Measurements from ENCODE around the gene ARHGAP19.
"Not testable (repeated sequence)": the region's sequence is repeated elsewhere in the genome, so short reads cannot be mapped to it uniquely, and the experiment has no call there.

ARHGAP19 gene

DNA sequence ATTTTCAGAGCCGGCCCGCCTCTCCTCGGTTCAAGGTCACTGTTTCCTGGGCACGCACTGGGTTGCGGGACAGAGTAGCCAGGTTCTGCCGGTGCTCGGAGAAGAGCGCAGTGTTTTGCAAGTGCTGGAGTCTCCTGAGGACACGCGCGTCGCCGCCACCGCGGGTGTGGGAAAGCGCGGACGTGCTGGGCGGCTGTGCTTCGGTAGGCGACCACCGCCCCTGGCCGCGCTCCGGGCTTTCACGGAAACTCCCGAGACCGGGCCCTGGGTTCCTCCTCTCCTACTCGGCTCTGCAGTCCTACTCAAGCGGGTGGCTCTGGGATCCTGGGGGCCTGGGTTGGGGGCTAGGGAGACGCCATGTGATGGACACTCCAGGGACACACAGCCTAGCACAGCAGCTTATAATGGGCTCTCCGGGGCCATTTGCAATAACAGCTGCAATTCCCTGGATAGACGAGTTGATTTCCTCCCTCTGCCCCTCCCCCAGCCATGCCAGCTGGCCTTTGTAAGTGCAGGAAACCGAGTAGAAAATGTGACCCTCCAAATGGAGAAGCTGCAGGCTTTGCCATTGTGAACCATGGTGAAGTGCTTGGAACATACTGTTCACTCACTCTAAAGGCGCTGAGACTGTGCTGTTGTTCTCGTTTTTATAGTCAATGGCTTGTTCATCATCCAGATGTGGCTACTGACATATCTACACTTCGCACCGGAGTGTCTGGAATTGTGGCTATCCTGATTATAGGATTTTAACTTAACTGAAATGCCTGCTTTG lies 28.8 kb upstream of the ARHGAP19 start:
- DNase-seq, result peak in 1 of 5 donors; percentile 13

DNA sequence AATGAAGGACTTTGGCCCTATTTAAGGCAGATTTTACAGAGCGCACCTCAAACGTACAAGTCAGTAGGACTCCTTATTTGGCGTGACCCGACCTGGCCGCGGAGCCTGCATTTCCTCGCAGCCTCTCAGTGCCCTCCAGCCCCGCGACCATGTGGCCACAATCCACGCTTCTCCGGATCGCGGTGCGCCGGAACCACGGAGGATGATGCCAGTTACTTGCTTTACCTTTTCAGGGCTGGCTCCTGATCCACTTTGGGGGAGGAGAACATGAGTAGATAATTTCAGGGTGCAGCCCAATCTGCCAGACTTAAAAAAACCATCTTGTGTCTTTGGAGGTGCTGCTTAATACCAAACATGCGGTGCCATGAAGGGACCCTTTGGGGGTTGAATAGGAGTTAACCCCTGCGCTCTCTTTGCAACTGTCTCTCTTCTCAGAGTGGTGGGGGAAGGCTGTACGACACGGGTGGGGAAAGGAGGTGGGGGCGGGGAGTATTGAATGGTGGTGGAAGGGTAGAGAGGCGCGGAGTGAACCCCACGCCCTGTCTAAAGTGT lies 28.1 kb upstream of the ARHGAP19 start:
- DNase-seq, result peak in 2 of 5 donors; percentile 13 to 30

DNA sequence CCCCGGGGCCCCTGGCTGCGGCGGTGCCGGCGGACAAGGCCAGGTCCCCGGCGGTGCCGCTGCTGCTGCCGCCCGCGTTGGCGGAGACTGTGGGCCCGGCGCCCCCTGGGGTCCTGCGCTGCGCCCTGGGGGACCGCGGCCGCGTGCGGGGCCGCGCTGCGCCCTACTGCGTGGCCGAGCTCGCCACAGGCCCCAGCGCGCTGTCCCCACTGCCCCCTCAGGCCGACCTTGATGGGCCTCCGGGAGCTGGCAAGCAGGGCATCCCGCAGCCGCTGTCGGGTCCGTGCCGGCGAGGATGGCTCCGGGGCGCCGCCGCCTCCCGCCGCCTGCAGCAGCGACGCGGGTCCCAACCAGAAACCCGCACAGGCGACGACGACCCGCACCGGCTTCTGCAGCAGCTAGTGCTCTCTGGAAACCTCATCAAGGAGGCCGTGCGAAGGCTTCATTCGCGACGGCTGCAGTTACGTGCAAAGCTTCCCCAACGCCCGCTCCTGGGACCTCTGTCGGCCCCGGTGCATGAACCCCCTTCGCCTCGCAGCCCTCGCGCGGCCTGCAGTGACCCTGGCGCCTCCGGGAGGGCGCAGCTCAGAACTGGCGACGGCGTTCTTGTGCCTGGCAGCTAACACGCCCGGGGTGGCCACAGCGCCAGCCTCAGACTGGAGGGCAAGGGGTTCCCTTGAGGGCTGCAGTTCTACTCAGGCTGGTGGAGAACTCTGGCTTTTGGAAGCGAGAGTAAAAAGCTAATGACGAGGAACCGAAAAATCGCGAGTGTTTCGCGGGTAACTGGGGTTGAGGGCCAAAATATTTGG lies 27.4 kb upstream of the ARHGAP19 start:
- peak; percentile 31 to 71 (median 56) for DNase-seq

DNA sequence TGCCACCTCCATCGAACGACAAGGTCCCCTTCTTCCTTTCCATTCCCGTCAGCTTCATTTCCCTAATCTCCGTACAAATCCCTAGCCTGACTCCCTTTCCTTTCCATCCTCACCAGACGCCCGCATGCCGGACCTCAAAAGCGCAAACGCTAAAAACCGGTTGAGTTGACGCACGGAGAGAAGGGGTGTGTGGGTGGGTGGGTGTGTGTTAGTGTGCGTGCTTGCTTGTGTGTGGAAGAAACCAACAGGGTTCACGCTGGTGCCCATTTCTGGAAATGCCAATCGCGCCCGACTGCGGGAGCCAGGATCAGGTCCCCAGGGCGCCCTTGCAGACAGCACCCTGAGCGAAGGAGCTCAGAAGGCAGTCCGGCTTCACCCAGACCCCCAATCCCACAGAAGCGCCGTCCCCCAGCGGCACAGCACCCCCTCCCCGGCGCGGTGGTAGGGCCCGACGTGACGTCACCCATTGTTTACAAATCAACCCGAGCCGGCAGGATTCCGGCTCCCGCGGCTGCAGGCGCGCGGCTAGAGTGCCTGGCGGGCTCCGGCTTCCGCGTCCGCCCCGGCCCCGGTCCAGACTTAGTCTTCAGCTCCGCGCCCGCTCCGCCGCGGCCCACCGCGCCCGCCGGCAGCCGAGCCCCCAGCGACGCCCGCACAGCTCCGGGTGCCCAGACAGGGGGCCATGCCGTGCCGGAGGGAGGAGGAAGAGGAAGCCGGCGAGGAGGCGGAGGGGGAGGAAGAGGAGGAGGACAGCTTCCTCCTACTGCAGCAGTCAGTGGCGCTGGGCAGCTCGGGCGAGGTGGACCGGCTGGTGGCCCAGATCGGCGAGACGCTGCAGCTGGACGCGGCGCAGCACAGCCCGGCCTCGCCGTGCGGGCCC lies 26.6 kb upstream of the ARHGAP19 start, which contains the start of gene FRAT1:
Gene FRAT1, plus strand, starts transcription at position 500 of the 880 bp plus-strand sequence. Its CDS starts 183 bp downstream, at position 683.
- DNase-seq, result peak; percentile 77 to 92 (median 86)

DNA sequence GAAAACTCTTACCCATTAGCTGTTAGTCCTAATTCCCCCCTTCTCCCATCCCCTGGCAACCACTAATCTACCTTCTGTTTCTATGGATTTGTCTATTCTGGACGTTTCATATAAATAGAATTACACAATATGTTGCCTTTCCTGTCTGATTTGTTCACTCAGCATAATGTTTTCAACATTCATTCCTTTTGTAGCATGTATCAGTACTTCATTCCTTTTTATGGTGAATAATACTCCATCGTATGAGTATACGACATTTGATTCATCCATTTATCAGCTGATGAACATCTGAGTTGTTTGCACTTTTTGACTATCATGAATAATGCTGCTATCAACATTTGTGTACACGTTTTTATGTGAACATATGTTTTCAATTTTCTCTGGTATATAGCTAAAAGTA lies 22.2 kb upstream of the ARHGAP19 start:
- no peak for DNase-seq

DNA sequence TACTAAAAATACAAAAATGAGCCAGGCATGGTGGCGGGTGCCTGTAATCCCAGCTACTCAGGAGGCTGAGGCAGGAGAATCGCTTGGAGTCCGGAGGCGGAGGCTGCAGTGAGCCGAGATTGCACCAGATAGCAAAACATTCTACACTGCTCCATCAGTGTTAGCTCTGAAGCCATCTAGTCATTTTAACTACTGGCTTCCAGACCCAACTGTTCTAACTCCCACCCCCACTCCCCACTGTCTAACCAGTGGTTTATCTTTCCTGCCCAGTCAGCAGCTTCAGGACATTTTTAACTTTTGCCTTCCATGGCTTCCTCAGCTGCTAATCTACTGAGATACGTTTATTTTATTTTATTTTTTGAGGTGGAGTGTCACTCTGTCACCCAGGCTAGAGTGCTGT lies 20.5 kb upstream of the ARHGAP19 start:
- DNase-seq, result no peak

DNA sequence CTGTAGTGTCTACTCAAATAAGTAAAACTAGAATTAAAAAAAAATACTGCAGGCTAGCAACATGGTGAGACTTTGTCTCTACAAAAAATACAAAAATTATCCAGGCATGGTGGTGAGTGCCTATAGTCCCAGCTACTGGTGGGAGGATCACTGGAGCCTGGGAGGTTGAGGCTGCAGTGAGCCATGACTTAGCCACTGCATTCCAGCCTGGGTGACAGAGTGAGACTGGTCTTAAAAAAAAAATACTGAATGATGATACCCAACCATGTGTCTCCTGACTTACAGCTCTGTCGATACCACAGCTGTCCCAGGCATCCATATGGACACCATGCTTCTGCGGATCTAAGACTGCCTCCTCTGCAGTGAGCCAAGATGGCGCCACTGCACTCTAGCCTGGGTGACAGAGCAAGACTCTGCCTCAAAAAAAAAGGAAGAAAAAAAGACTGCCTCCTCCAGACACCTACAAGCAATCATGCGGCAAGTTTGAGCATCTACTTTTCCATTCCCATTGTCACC lies 18.7 kb upstream of the ARHGAP19 start:
- no peak for DNase-seq

DNA sequence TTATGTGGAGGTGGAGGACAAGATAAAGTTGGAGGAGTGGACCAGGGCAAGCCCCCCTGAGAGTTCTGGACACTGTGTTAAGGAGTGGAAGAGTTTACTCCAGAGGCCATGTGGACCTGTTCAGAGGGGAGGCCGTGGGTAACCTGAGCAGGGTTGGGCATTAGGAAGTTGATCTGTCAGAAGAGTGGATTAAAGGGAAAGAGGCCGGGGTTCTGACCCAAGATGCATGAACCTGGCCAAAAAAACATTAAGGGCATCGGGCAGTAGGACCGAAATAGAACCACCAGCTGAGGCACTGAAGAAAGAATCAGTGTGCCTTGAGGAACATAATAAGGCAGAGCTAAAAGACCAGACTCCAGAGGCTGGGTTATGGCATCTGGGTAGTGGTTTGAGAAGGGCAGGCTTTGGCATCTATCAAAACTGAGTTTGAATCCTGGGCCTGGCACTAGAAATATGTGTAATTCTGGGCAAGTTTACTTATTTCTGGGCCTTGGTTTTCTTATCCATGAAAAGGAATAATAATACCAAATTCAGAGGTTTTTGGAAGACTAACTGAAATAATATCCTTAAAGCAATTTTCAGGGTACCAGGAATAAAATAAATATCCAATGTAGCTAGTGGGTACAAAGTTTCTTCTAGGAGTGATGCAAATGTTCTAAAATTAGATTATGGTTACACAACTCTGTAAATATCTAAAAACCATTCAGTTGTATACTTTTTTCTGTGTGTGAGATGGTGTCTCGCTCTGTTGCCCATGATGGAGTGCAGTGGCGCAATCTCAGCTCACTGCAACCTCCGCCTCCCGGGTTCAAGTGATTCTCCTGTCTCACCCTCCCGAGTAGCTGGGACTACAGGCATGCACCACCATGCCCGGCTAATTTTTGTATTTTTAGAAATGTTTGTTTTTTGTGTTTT lies 15.7 kb upstream of the ARHGAP19 start:
- no peak for DNase-seq

DNA sequence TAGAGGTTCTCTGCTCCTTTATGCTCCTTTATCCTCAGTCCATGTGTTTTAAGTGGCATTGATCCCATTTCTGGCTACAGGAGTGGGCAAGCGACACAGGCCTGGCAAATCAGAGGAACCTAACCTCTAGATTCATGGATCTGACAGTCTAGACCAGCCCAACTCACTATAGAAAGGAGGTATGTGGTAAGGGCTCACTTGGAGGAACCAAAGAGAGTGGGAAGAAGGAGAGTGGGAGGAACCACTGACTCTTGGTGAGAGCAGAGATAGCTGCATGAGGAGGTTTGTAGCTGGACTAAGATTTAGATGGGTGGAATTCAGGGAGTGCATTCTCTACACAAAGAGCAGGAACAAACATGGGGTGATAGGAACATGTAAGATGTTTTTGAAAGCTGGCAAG lies 15.0 kb upstream of the ARHGAP19 start:
- DNase-seq, result no peak

DNA sequence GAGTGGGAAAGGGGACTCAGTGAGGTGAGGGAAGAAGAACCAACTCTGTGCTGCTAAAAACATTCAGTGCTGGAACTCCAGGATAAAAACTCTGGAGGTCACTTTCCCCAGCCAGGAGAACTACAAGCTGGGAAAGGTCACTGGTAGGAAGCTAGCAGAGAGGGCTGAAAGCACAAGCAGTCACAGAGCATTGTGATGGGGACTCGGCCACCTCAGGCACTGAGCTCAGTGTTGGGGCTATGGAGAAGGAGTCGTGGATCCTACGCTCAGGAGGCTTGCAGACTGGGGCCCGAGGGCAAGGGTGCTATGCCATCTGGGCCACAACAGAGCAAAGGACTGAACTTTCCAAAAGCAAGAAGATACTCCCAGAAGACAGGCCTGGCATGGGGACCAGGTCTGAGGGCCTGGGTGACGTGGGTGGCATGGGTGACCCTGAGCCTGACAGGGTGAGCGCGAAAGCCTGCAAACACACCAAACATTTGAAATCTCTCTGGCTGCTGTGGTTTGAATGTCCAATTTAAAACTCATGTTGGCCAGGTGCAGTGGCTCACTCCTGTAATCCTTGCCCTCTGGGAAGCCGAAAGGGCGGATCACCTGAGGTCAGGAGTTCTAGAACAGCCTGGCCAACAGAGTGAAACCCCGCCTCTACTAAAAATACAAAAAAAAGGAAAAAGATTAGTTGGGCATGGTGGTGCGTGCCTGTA lies 9.8 kb upstream of the ARHGAP19 start:
- DNase-seq, result no peak

DNA sequence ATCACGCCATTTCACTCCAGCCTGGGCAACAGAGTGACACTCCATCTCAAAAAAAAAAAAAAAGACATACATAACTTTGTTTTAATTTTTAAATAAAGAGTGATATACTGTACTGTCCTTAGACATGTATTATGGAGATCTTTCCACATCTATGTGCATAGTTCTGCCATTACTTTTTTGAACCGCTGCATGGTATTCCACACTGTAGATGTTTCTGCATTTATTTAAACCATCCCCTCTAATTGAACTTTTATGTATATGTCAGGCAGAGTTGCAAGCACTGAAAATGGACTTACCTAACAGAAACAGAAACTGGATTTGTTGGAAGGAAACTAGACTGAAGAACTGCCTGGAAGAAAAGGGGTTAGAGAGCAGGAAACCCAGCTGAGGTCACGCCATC lies 8.5 kb upstream of the ARHGAP19 start:
- DNase-seq, result no peak

DNA sequence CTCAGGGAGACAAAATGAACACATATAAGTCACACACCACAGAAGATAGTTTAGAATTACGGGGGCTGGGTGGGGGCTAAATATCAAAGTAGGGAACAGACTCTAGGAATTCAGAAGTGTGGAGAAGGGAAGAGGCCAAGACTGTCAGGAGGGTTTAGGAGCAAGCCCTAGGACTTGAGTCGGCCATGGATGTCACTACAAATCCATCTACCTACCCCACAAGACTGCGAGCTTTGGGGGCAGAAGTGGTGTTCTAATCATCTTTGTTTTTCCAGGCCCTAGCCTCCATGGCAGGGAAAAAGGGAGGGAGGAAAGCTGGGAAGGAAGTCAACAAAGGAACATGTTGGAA lies 5.8 kb upstream of the ARHGAP19 start:
- DNase-seq, result no peak

DNA sequence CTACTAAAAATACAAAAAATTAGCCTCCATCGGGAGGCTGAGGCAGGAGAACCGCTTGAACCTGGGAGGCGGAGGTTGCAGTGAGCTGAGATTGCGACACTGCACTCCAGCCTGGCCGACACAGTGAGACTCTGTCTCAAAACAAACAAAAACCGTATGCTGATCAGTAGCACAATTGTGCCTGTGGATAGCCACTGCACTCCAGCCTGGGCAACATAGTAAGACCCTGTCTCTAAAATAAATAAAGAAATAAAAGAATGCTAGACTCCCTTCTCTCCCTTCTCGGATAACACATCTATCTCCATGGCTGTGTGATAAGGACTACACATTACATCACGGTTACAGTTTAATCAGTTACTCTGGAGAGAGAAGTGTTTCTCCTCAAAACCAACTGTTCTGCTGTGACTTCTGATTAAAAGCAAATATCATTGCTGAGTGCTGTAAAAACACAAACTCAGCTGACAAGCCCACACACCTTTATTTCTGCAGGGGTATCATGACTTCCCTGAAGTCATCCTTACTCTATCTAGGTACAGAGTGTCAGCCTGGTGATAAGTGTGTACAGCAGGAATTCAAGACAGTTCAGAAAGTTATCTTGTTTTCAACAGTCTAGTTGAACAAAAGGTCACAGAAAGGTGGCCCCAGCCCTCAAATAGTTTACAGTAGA lies 5.3 kb upstream of the ARHGAP19 start:
- no peak for DNase-seq

DNA sequence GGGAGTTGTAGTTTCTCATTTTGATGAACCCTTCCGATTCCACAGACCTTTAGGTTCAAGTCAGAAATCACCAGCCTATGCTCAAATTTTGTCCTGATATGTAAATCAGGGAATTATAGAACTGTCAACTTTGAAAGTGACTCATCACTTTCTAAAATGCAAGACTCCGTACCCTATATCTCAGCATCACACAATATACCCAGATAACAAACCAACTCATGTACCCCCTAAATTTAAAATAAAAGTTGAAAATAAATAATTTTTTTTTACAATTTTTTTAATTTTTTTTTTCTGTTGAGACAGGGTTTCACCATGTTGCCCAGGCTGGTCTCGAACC lies 393 bp upstream of the ARHGAP19 start:
- DNase-seq, result no peak

DNA sequence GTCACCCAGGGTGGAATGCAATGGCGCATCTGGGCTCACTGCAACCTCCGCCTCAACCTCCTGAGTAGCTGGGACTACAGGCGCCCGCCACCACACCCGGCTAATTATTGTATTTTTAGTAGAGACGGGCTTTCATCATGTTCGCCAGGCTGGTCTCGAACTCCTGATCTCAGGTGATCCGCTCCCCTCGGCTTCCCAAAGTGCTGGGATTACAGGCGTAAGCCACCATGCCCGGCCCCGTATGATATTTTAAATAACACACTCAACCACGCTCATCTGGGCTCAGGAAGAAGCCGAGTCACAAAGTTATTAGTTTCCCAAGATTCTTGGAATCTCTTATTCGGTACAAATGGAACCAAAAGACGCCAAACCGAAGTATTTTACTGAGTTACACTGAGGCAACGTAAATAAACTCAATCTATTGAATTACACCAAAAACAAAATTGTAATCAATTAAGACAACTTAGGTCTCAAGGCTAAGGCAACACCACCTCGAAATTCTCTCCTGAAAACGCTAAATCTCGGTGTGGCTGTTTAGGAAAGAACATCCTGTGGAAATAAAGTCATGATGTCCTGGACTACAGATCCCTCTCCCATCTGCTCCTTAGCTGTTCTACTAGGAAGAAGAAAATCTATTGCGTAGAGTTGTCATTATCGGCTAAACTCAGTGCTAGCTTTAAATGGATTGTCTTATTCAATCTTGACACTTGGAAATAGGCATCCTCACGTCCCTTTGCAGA lies 910 bp downstream of the ARHGAP19 start:
- DNase-seq, result no peak

DNA sequence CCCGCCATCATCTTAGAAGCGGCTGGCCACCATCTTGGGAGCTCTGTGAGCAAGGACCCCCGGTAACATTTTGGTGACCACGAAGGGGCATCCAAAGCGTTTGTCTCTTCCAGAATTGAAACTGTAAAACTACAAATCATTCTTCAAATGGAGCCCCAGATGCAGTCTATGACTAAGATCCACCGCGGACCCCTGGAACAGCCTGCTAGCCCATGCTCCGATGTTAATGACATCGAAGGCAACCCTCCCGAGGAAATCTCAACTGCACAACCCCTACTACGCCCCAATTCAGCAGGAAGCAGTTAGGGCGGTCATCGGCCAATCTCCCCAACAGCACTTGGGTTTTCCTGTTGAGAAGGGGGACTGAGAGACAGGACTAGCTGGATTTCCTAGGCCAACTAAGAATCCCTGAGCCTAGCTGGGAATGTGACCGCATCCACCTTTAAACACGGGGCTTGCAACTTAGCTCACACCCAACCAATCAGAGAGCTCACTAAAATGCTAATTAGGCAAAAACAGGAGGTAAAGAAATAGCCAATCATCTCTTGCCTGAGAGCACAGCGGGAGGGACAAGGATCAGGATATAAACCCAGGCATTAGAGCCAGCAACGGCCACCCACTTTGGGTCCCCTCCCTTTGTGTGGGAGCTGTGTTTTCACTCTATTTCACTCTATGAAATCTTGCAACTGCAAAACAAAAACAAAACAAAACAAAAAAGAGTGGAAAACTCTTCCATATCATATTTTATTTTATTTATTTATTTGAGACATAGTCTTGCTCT lies 1.7 kb downstream of the ARHGAP19 start:
- not testable (repeated sequence) for DNase-seq

DNA sequence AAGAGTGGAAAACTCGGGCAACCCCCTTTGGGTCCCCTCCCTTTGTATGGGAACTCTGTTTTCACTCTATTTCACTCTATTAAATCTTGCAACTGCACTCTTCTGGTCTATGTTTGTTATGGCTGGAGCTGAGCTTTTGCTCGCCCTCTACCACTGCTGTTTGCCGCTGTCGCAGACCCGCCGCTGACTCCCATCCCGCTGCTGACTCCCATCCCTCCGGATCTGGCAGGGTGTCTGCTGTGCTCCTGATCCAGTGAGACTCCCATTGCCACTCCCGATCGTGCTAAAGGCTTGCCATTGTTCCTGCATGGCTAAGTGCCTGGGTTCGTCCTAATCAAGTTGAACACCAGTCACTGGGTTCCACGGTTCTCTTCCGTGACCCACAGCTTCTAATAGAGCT lies 2.4 kb downstream of the ARHGAP19 start:
- not testable (repeated sequence) for DNase-seq

DNA sequence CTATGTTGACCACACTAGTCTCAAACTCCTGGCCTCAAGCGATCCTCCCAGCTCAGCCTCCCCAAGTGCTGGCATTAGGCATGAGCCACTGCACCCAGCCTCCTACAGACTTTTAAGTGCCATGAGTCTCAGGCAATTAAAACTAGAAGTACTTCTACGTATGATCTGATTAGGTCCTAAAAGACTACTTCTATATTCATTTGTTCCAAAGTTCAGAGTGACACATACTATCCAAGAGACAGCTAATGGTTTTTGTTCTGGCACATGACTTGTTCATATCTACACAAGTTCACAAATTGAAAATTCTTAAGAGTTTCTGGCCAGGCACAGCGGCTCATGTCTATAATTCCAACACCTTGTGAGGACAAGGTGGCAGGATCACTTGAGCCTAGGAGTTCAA lies 11.7 kb downstream of the ARHGAP19 start:
- no peak for DNase-seq
